CD14-positive monocyte (primary cell): ENCODE measurements around the gene ADK. TPM values are rescaled to one million over a fixed set of nuclear protein-coding genes. Genes with fewer than 3 reads are reported as not detected.
A peak's percentile ranks its signal among the peaks of the same experiment; 100 is the strongest.

Experiments used
- DNase-seq, 3 donors: peaks; one replicate each; pipeline ENCODE4 v3.0.0-alpha.2; 2011 to 2022
- H2AFZ ChIP-seq: 2 replicates; pipeline ENCODE4 v1.6.0; 2012; ENCODE audit warnings: mild to moderate bottlenecking, low read depth, low read length, inconsistent platforms; ENCODE audit not compliant: insufficient read depth, poor library complexity, severe bottlenecking
- H3K27ac ChIP-seq, 2 donors: 1 replicate in 1 of 2; 2 replicates in 1 of 2; pipeline ENCODE4 v1.5.1; 2012 to 2013; ENCODE audit warnings: low read length in 2 of 2, control low read depth in 1 of 2, inconsistent platforms in 1 of 2, low read depth in 1 of 2, mild to moderate bottlenecking in 1 of 2
- H3K27me3 ChIP-seq, 2 donors: one replicate each; pipeline versions ENCODE4 v1.6.0 to v1.6.1; 2011 to 2013; ENCODE audit warnings: low read length in 2 of 2; ENCODE audit not compliant: control insufficient read depth in 2 of 2, insufficient read depth in 2 of 2
- H3K36me3 ChIP-seq, 2 donors: replicated peaks in 1 of 2; 1 replicate in 1 of 2; 2 replicates in 1 of 2; pipeline versions ENCODE4 v1.5.1 to v1.6.1; 2012 to 2013; ENCODE audit warnings: low read length in 2 of 2, control low read depth in 1 of 2, inconsistent platforms in 1 of 2, mild to moderate bottlenecking in 1 of 2; ENCODE audit not compliant: insufficient read depth in 2 of 2, control insufficient read depth in 1 of 2
- H3K4me1 ChIP-seq, 2 donors: 1 replicate in 1 of 2; 2 replicates in 1 of 2; pipeline versions ENCODE4 v1.5.1 to v1.6.1; 2012 to 2013; ENCODE audit warnings: low read length in 2 of 2, control low read depth in 1 of 2, inconsistent platforms in 1 of 2, mild to moderate bottlenecking in 1 of 2, moderate library complexity in 1 of 2; ENCODE audit not compliant: insufficient read depth in 2 of 2, control insufficient read depth in 1 of 2
- H3K4me2 ChIP-seq: replicated peaks from 2 replicates; pipeline ENCODE3; 2012; ENCODE audit warnings: low read length, moderate library complexity, mild to moderate bottlenecking; ENCODE audit not compliant: poor library complexity, severe bottlenecking; ENCODE audit errors: extremely low read depth
- H3K4me3 ChIP-seq, 3 experiments: fragments of 200-600 bp in 1 of 3; sonication (generic) in 1 of 3; replicated peaks in 1 of 3; 1 replicate in 2 of 3; 2 replicates in 1 of 3; pipeline ENCODE4 v1.5.1; 2011 to 2013; ENCODE audit warnings: low read length in 3 of 3, mild to moderate bottlenecking in 3 of 3, control low read depth in 2 of 3, low read depth in 2 of 3, inconsistent platforms in 1 of 3, moderate library complexity in 1 of 3
- H3K79me2 ChIP-seq: 2 replicates; pipeline ENCODE4 v1.6.0; 2012; ENCODE audit warnings: mild to moderate bottlenecking, control low read depth, inconsistent platforms, low read length, moderate library complexity; ENCODE audit not compliant: insufficient read depth
- H3K9ac ChIP-seq: 2 replicates; pipeline ENCODE4 v1.6.0; 2017; ENCODE audit warnings: low read length, mild to moderate bottlenecking; ENCODE audit not compliant: insufficient read depth, poor library complexity, severe bottlenecking
- H3K9me3 ChIP-seq, 2 donors: replicated peaks in 1 of 2; 1 replicate in 1 of 2; 2 replicates in 1 of 2; pipeline versions ENCODE4 v1.5.1 to v1.6.1; 2012 to 2013; ENCODE audit warnings: low read length in 2 of 2, control low read depth in 1 of 2; ENCODE audit not compliant: control insufficient read depth in 1 of 2, insufficient read depth in 1 of 2
- H4K20me1 ChIP-seq: 2 replicates; pipeline ENCODE4 v1.6.0; 2012; ENCODE audit warnings: mild to moderate bottlenecking, low read length, control low read depth, moderate library complexity; ENCODE audit not compliant: insufficient read depth
- H3K27ac Mint-ChIP-seq, 7 donors: one replicate each; pipeline ENCODE4 v1.8.0; 2020; ENCODE audit warnings: mild to moderate bottlenecking in 7 of 7, mixed read lengths in 7 of 7, moderate library complexity in 6 of 7, inconsistent platforms in 2 of 7
- H3K27me3 Mint-ChIP-seq, 3 donors: one replicate each; pipeline ENCODE4 v1.8.0; 2021 to 2022; ENCODE audit warnings: low read depth in 3 of 3, mild to moderate bottlenecking in 3 of 3, mixed read lengths in 3 of 3, moderate library complexity in 3 of 3, inconsistent platforms in 1 of 3
- H3K36me3 Mint-ChIP-seq, 2 donors: one replicate each; pipeline ENCODE4 v1.8.0; 2020; ENCODE audit warnings: mixed read lengths in 2 of 2, inconsistent platforms in 1 of 2, mild to moderate bottlenecking in 1 of 2
- H3K4me1 Mint-ChIP-seq: one replicate; pipeline ENCODE4 v1.8.0; 2020; ENCODE audit warnings: mild to moderate bottlenecking, mixed read lengths
- H3K4me3 Mint-ChIP-seq, 2 donors: one replicate each; pipeline ENCODE4 v1.8.0; 2020; ENCODE audit warnings: mild to moderate bottlenecking in 2 of 2, mixed read lengths in 2 of 2, moderate library complexity in 1 of 2
- H3K9me3 Mint-ChIP-seq, 7 donors: one replicate each; pipeline ENCODE4 v1.8.0; 2020 to 2022; ENCODE audit warnings: mixed read lengths in 7 of 7, mild to moderate bottlenecking in 6 of 7, moderate library complexity in 6 of 7, inconsistent platforms in 2 of 7
- WGBS: methylation state at CpG from one replicate; pipeline ENCODE4 v1.1.5; 2013; ENCODE audit warnings: missing lambda C conversion rate; ENCODE audit not compliant: insufficient coverage; 5-methylcytosine and 5-hydroxymethylcytosine counted together
- intact Hi-C, 2 donors: fragments of 100-400 bp; cut with micrococcal nuclease; formaldehyde crosslinking; loops; one replicate each; pipeline versions ENCODE4 v1.15.0 to v1.15.1; 2023
- polyA plus RNA-seq, 3 donors: library from polyadenylated mRNA; depleted of rRNA in 1 of 3; unstranded in 2 of 3; stranded (reverse) in 1 of 3; fragments of 300-500 nt in 2 of 3; fragments of >200 nt in 1 of 3; fragmentation: Illumina TruSeq in 2 of 3; gene quantifications; 1 replicate in 2 of 3; 2 replicates in 1 of 3; pipeline ENCODE4 v1.2.3, GENCODE V29; 2012 to 2021
- TF ChIP-seq, protein P1 (sequence below): fragments of 200-600 bp; IDR thresholded peaks from one replicate; pipeline ENCODE4 v1.8.0; 2022; ENCODE audit warnings: antibody characterized with exemption, mild to moderate bottlenecking

The ADK gene
- polyA plus RNA-seq, 3 donors, result 6.4 to 38.2 (median 35.7) TPM

DNA sequence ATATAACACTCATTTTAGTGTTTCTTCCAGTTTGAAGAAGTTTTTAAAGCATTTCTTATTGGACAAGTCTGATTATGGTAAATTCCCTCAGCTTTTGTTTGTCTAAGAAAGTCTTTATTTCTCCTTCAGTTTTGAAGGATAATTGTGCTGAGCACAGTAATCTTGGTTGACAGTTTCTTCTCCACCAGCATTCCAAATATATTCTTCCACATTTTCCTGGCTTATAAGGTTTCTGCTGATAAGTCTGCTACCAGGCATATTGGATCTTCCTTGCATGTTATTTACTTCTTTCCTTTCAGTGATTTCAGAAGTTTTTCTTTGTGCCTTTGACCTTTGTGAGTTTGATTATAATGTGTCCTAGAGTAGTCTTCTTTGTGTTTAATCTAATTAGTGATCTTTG, 210.7 kb downstream of the ADK start:
- Mint-ChIP-seq H3K4me3 (no peak overlapping the region), H3K27me3 (no peaks in the 10 kb centered on the region), H3K4me1 (no peaks in the 10 kb centered on the region), H3K27ac (peak overlapping the region in 1 of 7 donors; percentile 36), H3K9me3 (peaks cover 13 to 36% (median 29%) of the 10 kb centered on the region in 7 donors), H3K36me3 (peaks cover 32 to 49% of the 10 kb centered on the region in 2 donors)
- Histone ChIP-seq H3K27me3 (no peaks in the 10 kb centered on the region), H3K4me2 (no peak overlapping the region), H3K4me3 (no peak overlapping the region), H3K9ac (no peak overlapping the region), H4K20me1 (no peaks in the 10 kb centered on the region), H3K4me1 (no peaks in the 10 kb centered on the region), H3K9me3 (peaks cover 18 to 21% of the 10 kb centered on the region in 2 donors), H3K79me2 (no peaks in the 10 kb centered on the region), H3K27ac (no peak overlapping the region), H3K36me3 (peaks cover 16 to 37% of the 10 kb centered on the region in 2 donors), H2AFZ (no peak overlapping the region)
- TF ChIP-seq, protein P1, sequence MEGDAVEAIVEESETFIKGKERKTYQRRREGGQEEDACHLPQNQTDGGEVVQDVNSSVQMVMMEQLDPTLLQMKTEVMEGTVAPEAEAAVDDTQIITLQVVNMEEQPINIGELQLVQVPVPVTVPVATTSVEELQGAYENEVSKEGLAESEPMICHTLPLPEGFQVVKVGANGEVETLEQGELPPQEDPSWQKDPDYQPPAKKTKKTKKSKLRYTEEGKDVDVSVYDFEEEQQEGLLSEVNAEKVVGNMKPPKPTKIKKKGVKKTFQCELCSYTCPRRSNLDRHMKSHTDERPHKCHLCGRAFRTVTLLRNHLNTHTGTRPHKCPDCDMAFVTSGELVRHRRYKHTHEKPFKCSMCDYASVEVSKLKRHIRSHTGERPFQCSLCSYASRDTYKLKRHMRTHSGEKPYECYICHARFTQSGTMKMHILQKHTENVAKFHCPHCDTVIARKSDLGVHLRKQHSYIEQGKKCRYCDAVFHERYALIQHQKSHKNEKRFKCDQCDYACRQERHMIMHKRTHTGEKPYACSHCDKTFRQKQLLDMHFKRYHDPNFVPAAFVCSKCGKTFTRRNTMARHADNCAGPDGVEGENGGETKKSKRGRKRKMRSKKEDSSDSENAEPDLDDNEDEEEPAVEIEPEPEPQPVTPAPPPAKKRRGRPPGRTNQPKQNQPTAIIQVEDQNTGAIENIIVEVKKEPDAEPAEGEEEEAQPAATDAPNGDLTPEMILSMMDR, result no peak
- intact Hi-C loops, result no loop called here
- DNase-seq, result no peak

DNA sequence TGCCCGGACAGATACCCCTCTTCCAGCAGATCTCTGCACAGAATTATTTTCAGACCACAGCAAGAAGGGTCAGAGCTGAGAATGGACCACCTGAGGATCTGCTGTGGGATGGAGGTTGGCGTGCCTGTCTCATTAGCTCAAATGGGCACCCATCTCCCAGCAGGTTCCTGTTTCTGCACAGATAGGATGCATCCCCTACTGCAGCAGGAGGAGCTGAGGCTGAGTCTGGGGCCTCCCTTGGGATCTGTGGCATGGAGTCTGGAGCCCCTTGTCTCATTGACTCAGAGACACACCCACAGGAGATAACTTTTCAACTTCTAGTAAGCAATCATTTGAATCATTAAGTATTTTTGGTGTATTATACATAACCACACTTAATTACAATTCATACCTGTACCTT, 212.7 kb downstream of the ADK start:
- no CpG with 5 or more reads among the region's 2 CpGs for WGBS
- no peak overlapping the region for H3K4me2 ChIP-seq
- H3K36me3 ChIP-seq, result peaks cover 16 to 35% of the 10 kb centered on the region in 2 donors
- H3K79me2 ChIP-seq, result no peaks in the 10 kb centered on the region
- H2AFZ ChIP-seq, result no peak overlapping the region
- Mint-ChIP-seq H3K4me3 (no peak overlapping the region), H3K4me1 (no peaks in the 10 kb centered on the region), H3K9me3 (peaks cover 13 to 33% (median 29%) of the 10 kb centered on the region in 7 donors), H3K27me3 (no peaks in the 10 kb centered on the region), H3K36me3 (peaks cover 32 to 49% of the 10 kb centered on the region in 2 donors), H3K27ac (no peak overlapping the region)
- no peak for DNase-seq
- no peak overlapping the region for H3K9ac ChIP-seq
- intact Hi-C loops, result no loop called here
- H3K4me1 ChIP-seq, result no peaks in the 10 kb centered on the region
- H3K9me3 ChIP-seq, result peaks cover 18 to 20% of the 10 kb centered on the region in 2 donors
- no peaks in the 10 kb centered on the region for H4K20me1 ChIP-seq
- TF ChIP-seq, protein P1, result no peak
- no peak overlapping the region for H3K4me3 ChIP-seq
- H3K27ac ChIP-seq, result no peak overlapping the region
- no peaks in the 10 kb centered on the region for H3K27me3 ChIP-seq
